Right lobe of liver (tissue), 4 donors: ENCODE measurements around the gene TENT5C.

Source experiments
- CTCF ChIP-seq, 4 donors: fragments of 200-600 bp in 3 of 4; fragments of 450-650 bp in 1 of 4; IDR thresholded peaks; one replicate each; pipeline versions ENCODE4 v1.5.1 to v1.8.0; 2016 to 2022; ENCODE audit warnings: antibody characterized with exemption in 4 of 4, mild to moderate bottlenecking in 2 of 4
- POLR2A ChIP-seq: fragments of 450-650 bp; IDR thresholded peaks from one replicate; pipeline ENCODE4 v1.6.1; 2017; ENCODE audit warnings: antibody characterized with exemption, mild to moderate bottlenecking
- donor health status: DM: no; HTN: no; CAD: no.
- donor health status: DM: no; HTN: no; CAD: no.
- donor health status: DM: no; HTN: yes; CAD: no.

DNA sequence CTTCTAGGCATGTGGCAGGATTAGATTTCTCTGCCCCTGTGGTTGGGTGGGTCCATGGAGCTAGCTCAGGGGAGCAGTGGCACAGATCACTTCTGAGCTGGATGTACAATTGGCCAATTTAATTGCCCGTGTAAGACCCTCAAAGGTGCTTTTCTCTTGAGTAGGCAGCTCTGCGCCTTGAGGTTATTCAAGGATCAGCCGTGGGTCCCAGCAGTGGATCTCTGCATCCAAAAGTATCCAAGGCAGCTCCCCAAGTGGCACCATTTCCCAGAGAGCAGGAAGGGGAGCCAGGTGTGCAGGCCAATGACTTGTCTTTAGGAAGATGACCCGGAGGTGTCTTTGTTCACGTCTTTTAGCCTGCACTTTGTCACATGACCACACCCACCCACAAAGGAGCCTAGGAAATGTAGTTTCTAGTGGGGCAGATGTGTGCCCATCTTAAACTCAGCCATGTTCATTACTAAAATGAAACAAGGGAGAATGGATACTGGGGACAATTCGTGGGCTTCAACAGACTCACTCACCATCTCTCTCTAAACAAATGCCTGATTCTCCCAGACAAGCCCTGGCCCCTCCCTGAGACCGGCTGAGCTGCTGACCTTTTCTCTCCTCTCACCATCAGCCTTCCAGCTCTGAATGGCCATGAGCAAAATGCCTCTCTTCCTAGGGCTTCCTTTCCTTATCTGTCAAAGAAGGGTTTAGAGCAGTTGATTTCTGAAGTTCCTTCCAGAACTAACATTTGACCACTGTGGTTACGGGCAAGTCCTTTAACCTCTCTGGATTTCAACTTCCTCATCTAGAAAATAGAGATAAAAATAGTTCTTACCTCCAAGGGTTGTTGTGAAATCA is 41.4 kb upstream of the TENT5C start:
- no peak for TF ChIP-seq CTCF (IDR thresholded peaks at IDR 0.05)
- no peak for TF ChIP-seq POLR2A
